Fibroblast of lung (primary cell): ENCODE results near the gene AIPL1.

Source experiments
- CTCF ChIP-seq, 2 donors: IDR thresholded peaks in 1 of 2; conservative IDR thresholded peaks in 1 of 2; 1 replicate in 1 of 2; 2 replicates in 1 of 2; pipeline ENCODE4 v1.5.1; 2011 to 2012; ENCODE audit warnings: low read length in 2 of 2, control low read depth in 1 of 2, inconsistent platforms in 1 of 2, low read depth in 1 of 2, mild to moderate bottlenecking in 1 of 2
- EZH2 ChIP-seq: IDR thresholded peaks from 2 replicates; pipeline ENCODE4 v1.5.1; 2012; ENCODE audit warnings: low read length, control low read depth, mild to moderate bottlenecking; ENCODE audit errors: missing control alignments

GRCh38 chr17:6430769-6431168, 4.2 kb downstream of the AIPL1 start:
- peak; percentile 15 to 43 for TF ChIP-seq CTCF (conservative IDR thresholded peaks at IDR 0.05 in 1 of 2, IDR thresholded peaks at IDR 0.05 in 1 of 2; ENCODE audit: low read depth in 1 of 2, low read length in 2 of 2)
- no peak for TF ChIP-seq EZH2
